HCT116 (cell line): ENCODE data around the gene ZFYVE27.

Experiments
- CEBPB ChIP-seq: IDR thresholded peaks from 2 replicates; pipeline ENCODE4 v1.6.1; 2012; ENCODE audit warnings: low read depth
- EGR1 ChIP-seq: IDR thresholded peaks from 2 replicates; pipeline ENCODE4 v1.6.1; 2012; ENCODE audit warnings: low read depth
- ELF1 ChIP-seq: IDR thresholded peaks from 2 replicates; pipeline ENCODE4 v1.6.1; 2012; ENCODE audit warnings: low read depth, borderline replicate concordance
- POLR2A ChIP-seq: IDR thresholded peaks from 2 replicates; pipeline ENCODE4 v1.7.0; 2011; ENCODE audit warnings: borderline replicate concordance; ENCODE audit not compliant: insufficient read depth, insufficient read length; ENCODE audit errors: extremely low read depth
- POLR2AphosphoS5 ChIP-seq: IDR thresholded peaks from 2 replicates; pipeline ENCODE4 v1.6.1; 2011; ENCODE audit warnings: mild to moderate bottlenecking, low read depth, low read length, moderate library complexity
- SIN3A ChIP-seq: IDR thresholded peaks from 2 replicates; pipeline ENCODE4 v1.6.1; 2012; ENCODE audit warnings: low read depth
- ZNF274 ChIP-seq: fragments of 200-500 bp; sonication (Bioruptor generic); IDR thresholded peaks from 2 replicates; pipeline ENCODE4 v1.6.1; 2014; ENCODE audit warnings: mild to moderate bottlenecking, low read depth, low read length, inconsistent platforms
- TF ChIP-seq, protein P1 (sequence below), 3 experiments: fragments of 200-600 bp in 1 of 3; sonication (generic) in 1 of 3; IDR thresholded peaks in 2 of 3; conservative IDR thresholded peaks in 1 of 3; 2 replicates each; pipeline ENCODE4 v1.5.1; 2012 to 2017; ENCODE audit warnings: low read depth in 2 of 3, low read length in 2 of 3, antibody characterized with exemption in 1 of 3, borderline replicate concordance in 1 of 3, control low read depth in 1 of 3, mild to moderate bottlenecking in 1 of 3, mixed read lengths in 1 of 3, mixed run types in 1 of 3, moderate library complexity in 1 of 3; ENCODE audit not compliant: insufficient read depth in 1 of 3
- TF ChIP-seq, protein P2 (sequence below): IDR thresholded peaks from 2 replicates; pipeline ENCODE4 v1.6.1; 2011; ENCODE audit warnings: mild to moderate bottlenecking, low read length, moderate library complexity; ENCODE audit not compliant: insufficient replicate concordance; ENCODE audit errors: extremely low read depth

DNA sequence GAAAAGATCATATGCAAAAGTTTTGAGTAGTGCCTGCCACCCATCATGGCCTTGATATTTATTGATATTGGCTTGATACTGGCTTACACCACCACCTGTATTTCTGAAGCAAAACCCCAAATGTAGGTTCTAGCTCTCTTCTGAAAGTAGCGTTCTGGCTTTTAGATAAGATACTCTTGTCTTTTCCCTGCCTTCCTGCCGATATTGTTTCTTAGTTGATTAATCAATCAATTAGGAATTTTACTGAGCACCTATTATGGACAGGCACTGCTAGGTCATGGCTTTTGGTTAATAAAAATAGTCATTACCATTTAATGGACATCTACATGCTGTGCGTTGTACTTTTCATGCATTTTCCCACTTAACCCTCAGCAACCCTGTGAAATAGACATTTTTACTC, 27.0 kb downstream of the ZFYVE27 start:
- TF ChIP-seq ZNF274 = no peak
- TF ChIP-seq, protein P1, sequence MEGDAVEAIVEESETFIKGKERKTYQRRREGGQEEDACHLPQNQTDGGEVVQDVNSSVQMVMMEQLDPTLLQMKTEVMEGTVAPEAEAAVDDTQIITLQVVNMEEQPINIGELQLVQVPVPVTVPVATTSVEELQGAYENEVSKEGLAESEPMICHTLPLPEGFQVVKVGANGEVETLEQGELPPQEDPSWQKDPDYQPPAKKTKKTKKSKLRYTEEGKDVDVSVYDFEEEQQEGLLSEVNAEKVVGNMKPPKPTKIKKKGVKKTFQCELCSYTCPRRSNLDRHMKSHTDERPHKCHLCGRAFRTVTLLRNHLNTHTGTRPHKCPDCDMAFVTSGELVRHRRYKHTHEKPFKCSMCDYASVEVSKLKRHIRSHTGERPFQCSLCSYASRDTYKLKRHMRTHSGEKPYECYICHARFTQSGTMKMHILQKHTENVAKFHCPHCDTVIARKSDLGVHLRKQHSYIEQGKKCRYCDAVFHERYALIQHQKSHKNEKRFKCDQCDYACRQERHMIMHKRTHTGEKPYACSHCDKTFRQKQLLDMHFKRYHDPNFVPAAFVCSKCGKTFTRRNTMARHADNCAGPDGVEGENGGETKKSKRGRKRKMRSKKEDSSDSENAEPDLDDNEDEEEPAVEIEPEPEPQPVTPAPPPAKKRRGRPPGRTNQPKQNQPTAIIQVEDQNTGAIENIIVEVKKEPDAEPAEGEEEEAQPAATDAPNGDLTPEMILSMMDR (IDR thresholded peaks at IDR 0.05 in 2 of 3, conservative IDR thresholded peaks at IDR 0.05 in 1 of 3; ENCODE audit: borderline replicate concordance in 1 of 3, insufficient read depth in 1 of 3, low read depth in 2 of 3, low read length in 2 of 3) = no peak
- TF ChIP-seq POLR2A = no peak
- no peak for TF ChIP-seq CEBPB
- TF ChIP-seq, protein P2, sequence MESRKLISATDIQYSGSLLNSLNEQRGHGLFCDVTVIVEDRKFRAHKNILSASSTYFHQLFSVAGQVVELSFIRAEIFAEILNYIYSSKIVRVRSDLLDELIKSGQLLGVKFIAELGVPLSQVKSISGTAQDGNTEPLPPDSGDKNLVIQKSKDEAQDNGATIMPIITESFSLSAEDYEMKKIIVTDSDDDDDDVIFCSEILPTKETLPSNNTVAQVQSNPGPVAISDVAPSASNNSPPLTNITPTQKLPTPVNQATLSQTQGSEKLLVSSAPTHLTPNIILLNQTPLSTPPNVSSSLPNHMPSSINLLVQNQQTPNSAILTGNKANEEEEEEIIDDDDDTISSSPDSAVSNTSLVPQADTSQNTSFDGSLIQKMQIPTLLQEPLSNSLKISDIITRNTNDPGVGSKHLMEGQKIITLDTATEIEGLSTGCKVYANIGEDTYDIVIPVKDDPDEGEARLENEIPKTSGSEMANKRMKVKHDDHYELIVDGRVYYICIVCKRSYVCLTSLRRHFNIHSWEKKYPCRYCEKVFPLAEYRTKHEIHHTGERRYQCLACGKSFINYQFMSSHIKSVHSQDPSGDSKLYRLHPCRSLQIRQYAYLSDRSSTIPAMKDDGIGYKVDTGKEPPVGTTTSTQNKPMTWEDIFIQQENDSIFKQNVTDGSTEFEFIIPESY = no peak
- TF ChIP-seq ELF1 = no peak
- TF ChIP-seq POLR2AphosphoS5 = no peak
- no peak for TF ChIP-seq EGR1
- TF ChIP-seq SIN3A = no peak
